Type B pancreatic cell (in vitro differentiated cells): Measurements from ENCODE around the gene SEC24D. TPM values are rescaled to one million over a fixed set of nuclear protein-coding genes. Genes with fewer than 3 reads are reported as not detected.

ENCODE experiments used
- DNase-seq: peaks from one replicate; pipeline ENCODE4 v3.0.0; 2021; ENCODE audit warnings: mixed read lengths; ENCODE audit not compliant: unreplicated experiment; ENCODE audit errors: extremely low spot score
- H3K27ac Mint-ChIP-seq: 2 replicates; pipeline ENCODE4 v1.8.0; 2021; ENCODE audit warnings: mild to moderate bottlenecking, mixed read lengths
- H3K27me3 Mint-ChIP-seq: 2 replicates; pipeline ENCODE4 v1.8.0; 2021; ENCODE audit warnings: mixed read lengths
- H3K36me3 Mint-ChIP-seq: 2 replicates; pipeline ENCODE4 v1.8.0; 2021; ENCODE audit warnings: mixed read lengths
- H3K4me1 Mint-ChIP-seq: one replicate; pipeline ENCODE4 v1.8.0; 2021; ENCODE audit warnings: mixed read lengths; ENCODE audit not compliant: unreplicated experiment
- H3K4me3 Mint-ChIP-seq: 2 replicates; pipeline ENCODE4 v1.8.0; 2021; ENCODE audit warnings: mild to moderate bottlenecking, mixed read lengths
- H3K9me3 Mint-ChIP-seq: 2 replicates; pipeline ENCODE4 v1.8.0; 2021; ENCODE audit warnings: mixed read lengths
- CTCF ChIP-seq: fragments of 200-600 bp; sonication (generic); conservative IDR thresholded peaks from 2 replicates; pipeline ENCODE4 v1.5.0; 2021; ENCODE audit warnings: antibody characterized with exemption, mild to moderate bottlenecking
- total RNA-seq: library from RNA; stranded (reverse); gene quantifications from 2 replicates; pipeline ENCODE4 v1.2.1, GENCODE V29; 2021; ENCODE audit warnings: low replicate concordance

The SEC24D gene
- total RNA-seq, 1 donor from 2014 or later: 53.9 TPM

GRCh38 chr4:118834960-118835569 is 861 bp downstream of the SEC24D start:
- Mint-ChIP-seq H3K4me3 (peak overlapping the region; percentile 94), H3K9me3 (no peaks in the 10 kb centered on the region), H3K36me3 (peaks cover 18% of the 10 kb centered on the region), H3K27ac (peak overlapping the region; percentile 96), H3K27me3 (peaks cover 5% of the 10 kb centered on the region), H3K4me1 (peaks cover 15% of the 10 kb centered on the region)
- no peak for DNase-seq
- TF ChIP-seq CTCF: no peak

- H3K9me3 Mint-ChIP-seq: no peaks in the 10 kb centered on the region
- H3K27ac Mint-ChIP-seq: peak overlapping the region; percentile 66
- peaks cover 15% of the 10 kb centered on the region for H3K4me1 Mint-ChIP-seq
- H3K36me3 Mint-ChIP-seq: peaks cover 23% of the 10 kb centered on the region
- H3K27me3 Mint-ChIP-seq: no peaks in the 10 kb centered on the region
- peak overlapping the region; percentile 72 for H3K4me3 Mint-ChIP-seq
- DNase-seq: no peak
- TF ChIP-seq CTCF: no peak
These were observed 1.9 kb downstream of the SEC24D start for GRCh38 chr4:118834070-118834469.

GRCh38 chr4:118833192-118833820 is 2.6 kb downstream of the SEC24D start:
- peaks cover 19% of the 10 kb centered on the region for H3K4me1 Mint-ChIP-seq
- H3K4me3 Mint-ChIP-seq: peak overlapping the region; percentile 68
- H3K36me3 Mint-ChIP-seq: peaks cover 28% of the 10 kb centered on the region
- H3K27me3 Mint-ChIP-seq: no peaks in the 10 kb centered on the region
- no peaks in the 10 kb centered on the region for H3K9me3 Mint-ChIP-seq
- no peak overlapping the region for H3K27ac Mint-ChIP-seq
- DNase-seq: no peak
- TF ChIP-seq CTCF: no peak

GRCh38 chr4:118829107-118829506 is 6.8 kb downstream of the SEC24D start:
- H3K27me3 Mint-ChIP-seq: no peaks in the 10 kb centered on the region
- no peak overlapping the region for H3K27ac Mint-ChIP-seq
- no peak overlapping the region for H3K4me3 Mint-ChIP-seq
- H3K36me3 Mint-ChIP-seq: peaks cover 37% of the 10 kb centered on the region
- no peak for TF ChIP-seq CTCF
- peaks cover 27% of the 10 kb centered on the region for H3K4me1 Mint-ChIP-seq
- H3K9me3 Mint-ChIP-seq: no peaks in the 10 kb centered on the region
- DNase-seq: no peak

- peak overlapping the region; percentile 6 for H3K27ac Mint-ChIP-seq
- no peak for DNase-seq
- peak overlapping the region; percentile 16 for H3K4me3 Mint-ChIP-seq
- peaks cover 36% of the 10 kb centered on the region for H3K36me3 Mint-ChIP-seq
- no peaks in the 10 kb centered on the region for H3K27me3 Mint-ChIP-seq
- no peak for TF ChIP-seq CTCF
- H3K9me3 Mint-ChIP-seq: no peaks in the 10 kb centered on the region
- H3K4me1 Mint-ChIP-seq: peaks cover 23% of the 10 kb centered on the region
These were observed 9.0 kb downstream of the SEC24D start for GRCh38 chr4:118826723-118827444.
